HG03045 (cell line): ENCODE measurements around the gene BAG2.
A peak's percentile ranks its signal among the peaks of the same experiment; 100 is the strongest.

Source experiments
- ATAC-seq: cut with Tn5 transposase; IDR thresholded peaks from one replicate; pipeline ENCODE4 v1.9.1; 2021; ENCODE audit warnings: mild to moderate bottlenecking, moderate library complexity; ENCODE audit not compliant: unreplicated experiment

BAG2 gene

DNA sequence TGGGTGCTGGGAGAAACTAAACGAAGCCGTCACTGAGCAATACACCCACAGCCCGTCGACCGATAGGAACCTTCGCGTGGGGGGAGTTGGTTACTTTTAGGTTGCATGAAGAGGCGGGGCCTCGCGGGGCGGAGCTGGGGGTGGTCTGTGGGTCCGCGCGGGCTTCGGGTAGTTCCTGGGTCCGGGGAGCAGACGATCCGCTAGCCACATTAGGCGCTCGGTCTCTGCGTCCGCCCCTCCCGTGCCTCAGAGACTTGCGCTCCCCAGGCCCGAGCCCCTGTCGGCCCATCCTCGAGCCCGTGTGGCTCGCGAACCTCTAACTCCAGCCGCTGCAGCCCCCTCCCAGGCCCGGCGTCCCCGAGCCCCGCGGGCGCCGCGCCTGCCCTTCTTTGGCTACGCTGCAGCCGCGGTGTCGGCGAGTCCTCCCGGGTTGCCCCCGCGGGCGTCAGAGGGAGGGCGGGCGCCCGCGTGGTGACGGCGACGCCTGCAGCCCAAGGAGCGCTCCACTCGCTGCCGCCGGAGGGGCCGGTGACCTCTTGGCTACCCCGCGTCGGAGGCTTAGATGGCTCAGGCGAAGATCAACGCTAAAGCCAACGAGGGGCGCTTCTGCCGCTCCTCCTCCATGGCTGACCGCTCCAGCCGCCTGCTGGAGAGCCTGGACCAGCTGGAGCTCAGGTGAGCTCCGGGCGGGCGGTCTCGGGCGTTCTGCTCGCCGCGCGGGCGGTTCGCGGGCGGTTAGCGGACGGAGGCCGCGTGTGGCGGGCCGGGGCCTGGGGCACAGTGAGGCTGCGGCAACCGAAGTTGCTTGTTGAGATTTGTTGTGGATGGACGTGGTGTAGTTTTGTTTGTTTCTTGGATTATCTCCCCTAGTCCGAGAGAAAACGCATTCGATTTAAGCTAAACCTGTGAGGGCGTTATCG lies at the start of gene BAG2:
Gene BAG2, plus strand, starts transcription at position 191 of the 920 bp plus-strand sequence. Its CDS starts 372 bp downstream, at position 563.
- ATAC-seq: peak; percentile 90

DNA sequence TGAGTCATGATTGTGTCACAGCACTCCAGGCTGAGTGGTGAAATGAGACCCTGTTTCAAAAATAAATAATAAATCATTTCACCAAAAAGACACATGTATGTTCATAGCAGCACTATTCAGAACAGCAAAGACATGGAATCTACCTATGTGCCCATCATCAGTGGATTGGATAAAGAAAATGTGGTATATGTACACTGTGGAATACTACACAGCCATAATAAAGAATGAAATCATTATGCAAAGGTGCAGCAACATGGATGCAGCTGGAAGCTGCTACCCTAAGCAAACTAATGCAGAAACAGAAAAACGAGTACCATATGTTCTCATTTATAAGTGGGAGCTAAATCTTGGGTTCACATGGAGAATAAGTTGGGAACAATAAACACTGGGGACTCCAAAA lies 49.0 kb upstream of the BAG2 start:
- ATAC-seq: no peak

DNA sequence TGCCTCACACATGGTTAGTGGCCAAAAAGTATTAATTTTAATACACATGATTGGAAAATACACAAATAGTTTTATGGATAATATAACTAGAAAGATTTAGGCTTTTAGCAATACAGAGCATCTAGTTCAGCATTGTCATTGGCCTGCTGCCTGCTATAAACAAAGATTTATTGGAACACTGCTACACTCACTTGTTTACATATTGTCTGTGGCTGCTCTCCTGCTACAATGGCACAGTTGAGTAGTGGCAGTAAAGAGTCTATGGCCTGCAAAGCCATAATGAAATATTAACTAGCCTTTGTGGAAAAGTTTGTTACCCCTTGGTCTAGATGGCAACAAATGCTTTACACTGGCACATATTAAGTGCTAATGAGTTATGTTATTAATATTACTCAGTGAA lies 44.4 kb upstream of the BAG2 start:
- no peak for ATAC-seq

DNA sequence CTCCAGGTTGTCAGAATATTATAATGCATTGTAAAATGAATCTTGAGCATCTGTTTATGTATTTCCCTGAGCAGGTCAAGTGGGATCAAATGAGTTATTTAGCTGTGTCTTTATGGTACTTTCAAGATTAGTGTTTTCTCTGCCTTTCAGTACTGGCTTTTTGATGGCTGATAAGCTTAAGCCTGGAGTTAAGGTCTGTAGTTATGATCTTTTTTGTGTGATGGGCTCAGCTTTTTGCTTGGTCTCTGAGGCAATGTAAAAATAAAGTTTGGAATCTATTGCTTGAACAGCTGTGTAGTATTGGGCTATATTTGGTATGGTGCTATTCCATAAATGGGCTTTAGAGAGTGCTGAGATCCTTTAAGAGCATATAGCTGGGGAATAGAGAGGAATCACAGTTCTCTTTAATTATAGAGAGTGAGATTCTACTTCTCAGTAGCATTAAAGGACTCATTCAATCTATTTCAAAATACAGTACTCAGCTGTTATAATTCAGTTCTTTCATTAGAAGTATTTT lies 41.4 kb upstream of the BAG2 start:
- no peak for ATAC-seq

DNA sequence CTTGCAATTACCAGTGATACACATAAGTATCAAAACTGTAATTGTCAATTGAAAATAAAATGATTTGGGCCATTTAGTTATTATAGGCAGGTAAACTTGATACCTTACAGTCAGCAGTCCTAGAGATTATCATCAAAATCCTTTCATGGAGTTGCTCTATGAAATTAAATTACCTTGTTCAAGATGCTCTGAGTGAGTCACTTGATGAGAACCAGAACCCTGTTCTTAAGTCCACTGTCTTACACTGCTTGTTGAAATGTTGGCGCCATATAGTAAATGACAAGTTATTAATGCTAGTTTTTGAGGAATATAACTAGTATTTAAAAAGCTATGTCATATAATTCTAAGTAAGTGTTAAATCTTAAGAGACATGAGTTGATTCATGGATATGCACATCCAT lies 37.2 kb upstream of the BAG2 start:
- no peak for ATAC-seq

DNA sequence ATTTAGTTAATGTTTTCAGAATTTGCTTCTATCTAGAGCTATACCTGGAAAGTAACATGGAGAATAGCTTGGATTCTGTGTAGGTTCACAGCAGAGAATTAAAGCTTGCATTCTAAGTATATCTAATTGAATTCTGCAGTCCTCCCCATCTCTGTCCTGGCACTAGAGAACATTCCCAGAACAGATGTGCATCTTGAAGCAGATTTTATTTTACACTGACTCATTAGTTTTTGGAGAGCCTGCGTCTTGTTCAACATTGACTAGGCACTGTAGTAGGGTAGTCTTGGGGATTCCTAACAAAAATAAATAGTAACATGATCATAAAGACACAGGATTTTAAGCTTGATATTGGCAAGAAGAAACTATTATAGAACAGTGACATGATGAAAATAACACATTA lies 36.2 kb upstream of the BAG2 start:
- ATAC-seq: no peak

DNA sequence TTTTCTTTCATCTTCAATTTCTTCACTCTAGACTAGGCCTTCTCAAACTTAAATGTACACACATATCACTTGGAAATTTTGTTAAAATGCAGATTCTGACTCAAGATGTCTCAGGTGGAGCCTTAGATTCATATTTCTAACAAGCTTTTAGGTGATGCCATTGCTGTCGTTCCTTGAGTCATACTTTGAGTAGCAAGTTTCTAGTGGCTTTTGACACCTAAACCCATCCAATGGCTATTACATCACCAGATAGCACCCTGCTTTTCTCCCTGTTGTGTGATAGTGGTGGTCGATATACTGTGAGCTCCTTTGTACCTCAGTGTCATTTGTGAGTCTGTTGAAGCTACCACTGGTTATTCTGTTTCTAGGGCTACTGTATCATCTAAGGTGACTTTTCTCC lies 34.8 kb upstream of the BAG2 start:
- no peak for ATAC-seq

DNA sequence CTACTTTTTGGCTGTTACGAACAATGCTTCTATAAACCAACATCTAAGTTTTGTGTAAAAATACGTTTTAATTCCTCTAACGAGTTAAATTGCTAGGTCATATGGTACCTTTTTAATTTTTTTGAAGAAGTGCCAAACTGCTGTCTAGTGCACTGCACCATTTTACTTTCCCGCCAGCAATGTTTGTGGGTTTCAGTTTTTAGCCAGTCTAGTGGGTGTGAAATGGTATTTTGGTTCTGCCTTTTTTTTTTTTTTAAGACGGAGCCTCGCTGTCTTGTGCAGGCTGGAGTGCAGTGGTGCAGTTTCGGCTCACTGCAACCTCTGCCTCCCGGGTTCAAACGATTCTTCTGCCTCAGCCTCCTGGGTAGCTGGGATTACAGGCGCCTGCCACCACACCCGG lies 34.1 kb upstream of the BAG2 start:
- ATAC-seq: no peak

DNA sequence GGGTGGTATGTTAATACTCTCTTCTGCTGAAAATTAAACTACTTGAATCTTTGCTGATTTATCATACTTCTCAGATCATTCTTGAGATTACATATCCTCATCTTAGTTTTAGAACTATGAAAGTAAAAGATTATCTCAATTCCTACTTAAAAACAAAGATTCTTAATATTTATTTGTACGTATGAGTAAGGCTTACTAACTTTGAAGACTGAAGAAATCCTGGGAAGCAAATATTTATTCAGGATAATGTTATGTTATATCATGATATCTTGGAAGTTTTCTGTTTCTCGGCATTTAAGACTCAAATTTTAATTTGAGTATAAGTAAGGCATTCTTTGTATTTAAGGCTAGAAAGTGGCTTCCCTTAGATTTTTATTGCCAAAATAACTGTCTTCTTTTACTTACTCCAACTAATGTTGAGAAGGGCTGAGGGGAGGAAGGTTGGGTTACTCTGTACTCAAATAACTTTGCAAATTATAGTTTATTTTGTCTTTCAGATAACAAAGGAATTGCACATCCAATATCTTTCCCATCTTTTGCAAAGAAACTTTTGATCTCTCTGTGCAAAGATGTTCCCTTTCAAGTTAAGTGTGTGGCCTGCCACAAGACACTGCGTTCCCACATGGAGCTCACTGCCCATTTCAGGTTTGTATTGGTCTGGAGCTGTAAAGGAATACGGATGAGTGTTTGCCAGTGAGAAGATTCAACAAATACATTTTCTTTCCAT lies 30.5 kb upstream of the BAG2 start:
- no peak for ATAC-seq

DNA sequence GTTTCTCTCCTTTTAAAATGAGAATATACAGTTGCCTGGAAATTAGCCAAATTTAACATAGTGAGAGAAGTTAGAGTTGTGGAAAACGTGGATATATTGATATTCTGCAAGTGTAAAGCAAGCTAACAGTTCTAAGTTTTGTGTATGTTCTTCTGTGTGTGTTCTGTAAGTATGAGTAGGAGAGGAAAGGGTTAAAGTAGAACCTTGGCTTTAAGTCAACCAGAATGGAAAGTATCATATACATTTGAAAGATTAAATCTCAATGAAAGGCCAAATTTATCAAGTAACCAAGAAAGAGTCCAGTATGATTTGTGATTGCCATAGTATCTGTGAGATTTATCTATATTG lies 30.0 kb upstream of the BAG2 start:
- no peak for ATAC-seq

DNA sequence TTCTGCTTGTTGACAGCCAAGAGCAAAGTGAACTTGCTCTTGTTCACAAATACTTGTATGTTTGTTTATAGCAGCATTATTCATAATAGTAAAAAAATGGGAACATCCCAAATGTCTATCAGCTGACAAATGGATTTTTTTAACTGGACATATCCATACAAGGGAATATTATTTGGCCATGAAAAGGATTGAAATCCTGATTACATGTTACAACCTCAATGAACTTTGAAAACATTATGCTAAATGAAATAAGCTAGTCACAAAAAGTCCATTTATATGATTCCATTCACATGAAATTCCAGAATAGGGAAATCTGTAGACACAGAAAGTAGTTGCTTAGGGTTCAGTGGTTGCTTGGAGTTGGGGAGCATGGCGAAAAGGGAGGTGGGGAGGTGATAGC lies 28.4 kb upstream of the BAG2 start:
- no peak for ATAC-seq

DNA sequence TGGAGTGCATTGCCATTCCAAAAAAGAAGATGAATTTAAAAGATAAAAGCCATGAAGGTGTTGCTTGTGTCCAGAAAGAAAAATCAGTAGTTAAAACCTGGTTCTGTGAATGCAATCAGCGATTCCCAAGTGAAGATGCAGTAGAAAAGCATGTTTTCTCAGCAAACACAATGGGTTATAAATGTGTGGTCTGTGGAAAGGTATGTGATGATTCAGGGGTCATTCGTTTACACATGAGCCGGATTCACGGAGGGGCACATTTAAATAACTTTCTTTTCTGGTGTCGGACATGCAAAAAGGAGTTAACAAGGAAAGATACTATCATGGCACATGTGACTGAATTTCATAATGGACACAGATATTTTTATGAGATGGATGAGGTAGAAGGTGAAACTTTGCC lies 24.7 kb upstream of the BAG2 start:
- ATAC-seq: no peak

DNA sequence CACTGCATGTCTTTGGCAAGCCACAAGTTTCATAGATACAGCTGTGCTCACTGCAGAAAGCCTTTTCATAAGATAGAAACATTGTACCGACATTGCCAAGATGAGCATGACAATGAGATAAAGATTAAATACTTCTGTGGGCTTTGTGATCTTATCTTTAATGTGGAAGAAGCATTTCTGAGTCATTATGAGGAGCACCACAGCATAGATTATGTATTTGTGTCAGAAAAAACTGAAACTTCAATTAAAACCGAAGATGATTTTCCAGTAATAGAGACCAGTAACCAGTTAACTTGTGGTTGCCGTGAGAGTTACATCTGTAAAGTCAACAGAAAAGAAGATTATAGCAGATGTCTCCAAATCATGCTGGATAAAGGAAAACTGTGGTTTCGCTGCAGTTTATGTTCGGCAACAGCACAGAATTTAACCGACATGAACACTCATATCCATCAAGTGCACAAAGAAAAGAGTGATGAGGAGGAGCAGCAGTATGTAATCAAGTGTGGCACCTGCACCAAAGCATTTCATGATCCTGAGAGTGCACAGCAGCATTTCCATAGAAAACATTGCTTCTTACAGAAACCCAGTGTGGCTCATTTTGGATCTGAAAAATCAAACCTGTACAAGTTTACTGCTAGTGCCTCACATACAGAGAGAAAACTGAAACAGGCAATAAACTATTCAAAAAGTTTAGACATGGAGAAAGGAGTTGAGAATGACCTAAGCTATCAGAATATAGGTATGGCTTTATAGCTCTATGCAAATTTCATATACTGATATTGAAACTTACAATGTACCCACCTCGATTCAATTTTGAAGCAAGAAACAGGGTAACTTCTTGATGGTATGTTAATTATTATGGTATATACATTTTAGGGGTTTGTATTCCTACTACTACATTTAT lies 23.9 kb upstream of the BAG2 start:
- ATAC-seq: no peak

DNA sequence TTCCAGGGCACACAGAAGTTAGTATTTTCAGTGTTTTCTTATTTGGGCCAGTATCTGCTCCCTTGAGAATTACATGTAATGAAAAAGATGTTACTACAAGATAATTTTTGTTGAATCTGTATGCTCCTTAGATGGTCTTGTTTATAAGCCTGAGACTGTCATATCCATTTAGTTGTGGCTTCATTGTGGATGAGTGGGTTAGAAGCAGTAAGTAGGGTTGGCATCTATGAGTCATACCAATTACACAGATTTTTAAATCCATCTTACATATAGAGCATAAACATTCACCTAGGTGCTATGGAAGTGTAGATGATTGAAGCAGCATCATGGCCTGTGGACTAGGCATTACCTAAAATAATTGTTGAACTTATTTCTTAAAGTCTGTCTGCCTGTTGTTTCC lies 13.5 kb upstream of the BAG2 start:
- no peak for ATAC-seq

DNA sequence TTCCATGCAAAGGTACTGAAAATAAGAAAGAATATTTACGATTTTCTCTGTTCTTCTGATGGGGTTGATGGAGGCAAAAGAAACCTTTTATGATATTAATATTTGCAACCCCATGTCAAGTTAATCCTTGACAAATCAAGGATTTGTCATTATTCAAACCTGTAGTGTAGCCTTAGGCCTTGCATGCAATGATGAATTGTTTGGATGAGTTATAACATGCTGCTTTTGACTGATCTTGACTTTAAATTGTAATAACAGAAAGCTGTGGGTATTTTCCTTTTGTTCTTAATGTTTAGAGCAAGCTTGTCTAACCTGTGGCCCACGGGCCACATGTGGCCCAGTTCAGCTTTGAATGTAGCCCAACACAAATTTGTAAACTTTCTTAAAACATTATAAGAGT lies 13.0 kb upstream of the BAG2 start:
- ATAC-seq: no peak

DNA sequence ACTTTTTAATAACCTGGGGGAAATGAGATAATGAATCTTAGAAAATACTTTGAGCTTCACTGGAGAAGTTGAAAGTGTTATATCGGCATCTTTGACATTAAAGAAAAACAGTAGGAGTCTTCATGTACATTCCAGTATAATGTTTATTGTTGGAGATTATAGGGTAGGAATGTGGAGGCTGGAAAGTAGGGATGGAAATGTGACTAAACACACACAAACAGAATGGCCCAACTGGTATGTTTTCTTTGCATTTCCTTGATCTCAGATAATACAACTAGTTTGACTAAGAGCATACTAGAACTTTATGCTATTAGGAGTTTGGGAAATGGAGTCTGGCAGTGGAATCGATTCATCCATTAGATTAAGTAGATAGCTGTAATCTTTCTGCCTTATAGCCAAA lies 10.1 kb upstream of the BAG2 start:
- no peak for ATAC-seq

DNA sequence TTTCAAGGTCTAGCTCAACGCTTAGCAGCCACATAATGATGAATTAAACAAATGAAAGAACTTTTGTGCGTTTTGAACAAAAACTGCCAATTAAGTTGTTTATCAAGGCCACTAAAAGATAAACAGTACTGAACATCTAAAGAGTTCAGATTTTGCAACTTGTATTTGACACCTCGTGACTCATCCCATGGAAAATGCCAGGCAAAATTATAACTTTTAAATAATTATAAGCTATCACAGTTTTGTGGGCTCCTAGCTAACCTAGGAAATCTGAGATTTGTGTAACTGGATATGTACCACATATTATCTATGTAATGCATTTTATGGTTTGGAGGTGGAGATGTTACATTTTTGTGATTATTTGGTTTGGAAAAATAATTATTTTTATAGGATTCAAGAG lies 9.6 kb upstream of the BAG2 start:
- ATAC-seq: no peak

DNA sequence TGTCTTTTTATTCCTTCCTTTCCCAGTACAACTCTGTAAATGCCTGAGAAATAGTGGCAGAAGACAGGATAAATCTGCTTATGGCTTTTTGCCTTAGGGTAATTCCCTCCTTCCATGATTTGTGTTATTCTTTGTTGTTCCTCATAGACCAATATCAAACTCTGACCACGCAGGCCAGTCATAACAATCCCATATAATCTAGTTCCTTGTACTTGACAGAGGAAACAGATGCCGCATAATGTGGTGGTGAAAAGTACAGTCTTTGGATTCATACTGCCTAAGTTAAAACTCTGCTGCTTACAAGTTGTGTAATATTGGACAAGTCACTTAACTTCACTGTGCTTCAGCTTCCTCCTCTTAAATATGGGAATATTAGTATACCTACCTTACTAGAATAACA lies 8.2 kb upstream of the BAG2 start:
- ATAC-seq: no peak

DNA sequence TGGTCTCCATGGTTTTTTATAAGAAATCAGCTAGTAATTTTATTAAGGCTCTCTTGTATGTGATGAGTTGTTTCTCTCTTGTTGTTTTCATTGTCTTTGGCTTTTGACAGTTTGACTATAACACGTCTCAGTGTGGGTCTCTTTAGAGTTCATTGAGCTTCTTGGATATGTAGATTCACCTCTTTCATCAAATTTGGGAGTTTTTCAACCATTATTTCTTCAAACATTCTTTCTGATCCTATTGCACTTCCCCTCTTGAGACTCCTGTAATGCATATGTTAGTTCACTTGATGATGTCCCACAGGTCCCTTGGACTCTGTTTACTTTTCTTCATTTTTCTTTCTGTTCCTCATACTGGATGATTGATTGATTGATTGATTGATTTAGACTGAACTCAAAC lies 7.0 kb upstream of the BAG2 start:
- no peak for ATAC-seq

DNA sequence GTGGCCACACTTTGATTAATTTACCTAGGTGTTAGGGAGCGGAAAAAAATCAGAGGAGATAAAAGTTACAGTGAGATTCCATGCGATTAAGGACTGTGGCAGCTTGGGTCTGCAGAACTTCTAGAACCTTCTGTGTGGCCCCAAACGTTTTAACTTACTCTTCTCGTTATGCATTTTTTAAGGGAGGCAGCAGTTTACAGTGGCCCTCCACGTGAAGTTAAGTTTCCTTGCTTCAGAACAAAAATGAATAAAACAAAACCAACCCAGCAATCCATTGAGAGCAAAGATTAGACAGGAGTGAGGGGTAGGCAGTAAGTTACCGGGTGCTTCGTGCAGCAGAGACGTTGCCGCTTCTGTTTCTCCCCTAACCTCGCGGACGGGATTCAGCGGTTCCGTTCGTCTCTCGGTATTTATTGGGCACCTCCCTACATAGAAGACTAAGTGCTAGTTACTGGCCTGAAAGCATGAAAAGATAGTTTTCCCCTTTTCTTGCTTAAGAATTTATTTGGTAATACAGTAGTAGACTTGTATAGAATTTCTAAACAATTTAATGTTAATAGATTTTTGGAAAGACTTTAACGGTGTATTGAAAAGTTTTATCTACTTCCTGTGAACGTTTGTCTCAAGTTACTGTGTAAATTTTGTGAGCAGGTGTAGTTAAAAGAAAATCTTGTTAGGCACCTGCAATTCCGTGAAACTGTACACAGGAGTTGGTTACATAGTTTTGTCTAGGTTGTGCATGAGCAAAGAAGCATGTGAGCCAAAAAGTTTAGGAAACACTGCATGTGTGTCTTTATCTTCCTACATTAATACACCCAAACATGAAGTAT lies 1.1 kb downstream of the BAG2 start:
- ATAC-seq: no peak
